Measurements from ENCODE around the gene CCN6.

- no peak for TF ChIP-seq CTCF (IDR thresholded peaks at IDR 0.05; ENCODE audit: insufficient read depth, low read length)
- TF ChIP-seq POLR2AphosphoS5 (IDR thresholded peaks at IDR 0.05; ENCODE audit: low read depth): no peak
- no peak for TF ChIP-seq REST (IDR thresholded peaks at IDR 0.05; ENCODE audit: insufficient replicate concordance, low read depth)
Observed at GRCh38 chr6:112087916-112088315, 34.0 kb downstream of the CCN6 start.
